HEK293 (cell line): ENCODE results near the gene OR8B8.

ENCODE experiments used
- CTCF ChIA-PET: fragments of 350-600 bp; formaldehyde crosslinking; extraction: SDS; loops from one replicate; lab custom pipeline; 2021; ENCODE audit warnings: antibody characterized with exemption; lab: Yijun Ruan, JAX
- POLR2A ChIA-PET: fragments of 300-600 bp; formaldehyde crosslinking; extraction: SDS; loops from one replicate; lab custom pipeline; 2020; ENCODE audit warnings: antibody characterized with exemption, inconsistent platforms; lab: Yijun Ruan, JAX
- H3K27ac ChIP-seq: fragments of 200-500 bp; sonication (Bioruptor generic); 2 replicates; pipeline ENCODE4 v1.5.1; 2014; ENCODE audit warnings: low read depth, low read length, control low read depth, inconsistent platforms; ENCODE audit errors: extremely low read depth
- H3K36me3 ChIP-seq, 2 experiments: fragments of 200-500 bp in 1 of 2; sonication (Bioruptor generic) in 1 of 2; 1 replicate in 1 of 2; 2 replicates in 1 of 2; pipeline ENCODE4 v1.5.1; 2014 to 2017; ENCODE audit warnings: inconsistent platforms in 2 of 2, low read length in 2 of 2; ENCODE audit not compliant: control insufficient read depth in 2 of 2, insufficient read depth in 1 of 2
- H3K4me1 ChIP-seq: fragments of 200-500 bp; sonication (Bioruptor generic); 2 replicates; pipeline ENCODE4 v1.5.1; 2014; ENCODE audit warnings: mild to moderate bottlenecking, low read length, inconsistent platforms; ENCODE audit not compliant: control insufficient read depth, insufficient read depth
- H3K4me3 ChIP-seq: 2 replicates; pipeline ENCODE4 v1.5.1; 2011; ENCODE audit warnings: low read depth, mild to moderate bottlenecking, control low read depth, low read length, moderate library complexity
- H3K9me3 ChIP-seq: fragments of 200-500 bp; sonication (Bioruptor generic); 2 replicates; pipeline ENCODE4 v1.5.1; 2014; ENCODE audit warnings: low read depth, low read length, inconsistent platforms; ENCODE audit not compliant: control insufficient read depth, insufficient read depth
- BCL11B ChIP-seq: fragments of 450-650 bp; formaldehyde crosslinking; IDR thresholded peaks from 2 replicates; pipeline ENCODE4 v1.5.1; 2016; ENCODE audit warnings: low read depth, missing biosample characterization, missing genetic modification characterization
- GLIS1 ChIP-seq: fragments of 450-650 bp; formaldehyde crosslinking; IDR thresholded peaks from 2 replicates; pipeline ENCODE4 v1.5.1; 2016; ENCODE audit warnings: missing biosample characterization, missing genetic modification characterization
- PRDM1 ChIP-seq: fragments of 450-650 bp; formaldehyde crosslinking; IDR thresholded peaks from 2 replicates; pipeline ENCODE4; 2016; ENCODE audit warnings: missing biosample characterization, missing genetic modification characterization
- SETDB1 ChIP-seq: IDR thresholded peaks from one replicate; pipeline ENCODE4 v1.6.1; 2017; ENCODE audit warnings: mild to moderate bottlenecking, low read length, moderate library complexity, mixed read lengths; ENCODE audit not compliant: insufficient read length
- ZNF121 ChIP-seq: fragments of 450-650 bp; formaldehyde crosslinking; IDR thresholded peaks from 2 replicates; pipeline ENCODE4 v1.5.1; 2016; ENCODE audit warnings: missing biosample characterization, missing genetic modification characterization
- ZNF2 ChIP-seq: fragments of 450-650 bp; formaldehyde crosslinking; IDR thresholded peaks from 2 replicates; pipeline ENCODE4 v1.5.1; 2016; ENCODE audit warnings: missing biosample characterization, missing genetic modification characterization
- ZNF221 ChIP-seq: fragments of 450-650 bp; formaldehyde crosslinking; IDR thresholded peaks from 2 replicates; pipeline ENCODE4 v1.5.1; 2017; ENCODE audit warnings: missing biosample characterization, missing genetic modification characterization, borderline replicate concordance
- ZNF350 ChIP-seq: fragments of 450-650 bp; formaldehyde crosslinking; IDR thresholded peaks from 2 replicates; pipeline ENCODE4 v1.5.0; 2017; ENCODE audit warnings: missing biosample characterization, mild to moderate bottlenecking, missing genetic modification characterization
- ZNF530 ChIP-seq: fragments of 450-650 bp; formaldehyde crosslinking; IDR thresholded peaks from 2 replicates; pipeline ENCODE4 v1.5.1; 2016; ENCODE audit warnings: low read depth, missing biosample characterization, missing genetic modification characterization
- ZNF544 ChIP-seq: fragments of 450-650 bp; formaldehyde crosslinking; IDR thresholded peaks from 2 replicates; pipeline ENCODE4 v1.5.0; 2017; ENCODE audit warnings: missing biosample characterization, missing genetic modification characterization
- ZNF585B ChIP-seq: fragments of 450-650 bp; formaldehyde crosslinking; IDR thresholded peaks from 2 replicates; pipeline ENCODE4 v1.5.1; 2016; ENCODE audit warnings: missing biosample characterization, missing genetic modification characterization
- ZNF600 ChIP-seq: fragments of 450-650 bp; formaldehyde crosslinking; IDR thresholded peaks from 2 replicates; pipeline ENCODE4 v1.5.1; 2016; ENCODE audit warnings: missing biosample characterization, missing genetic modification characterization
- ZNF623 ChIP-seq: fragments of 450-650 bp; formaldehyde crosslinking; IDR thresholded peaks from 2 replicates; pipeline ENCODE4 v1.5.1; 2016; ENCODE audit warnings: missing biosample characterization, missing genetic modification characterization
- ZNF624 ChIP-seq: fragments of 450-650 bp; formaldehyde crosslinking; IDR thresholded peaks from 2 replicates; pipeline ENCODE4 v1.5.1; 2017; ENCODE audit warnings: missing biosample characterization, missing genetic modification characterization
- ZNF677 ChIP-seq: fragments of 450-650 bp; IDR thresholded peaks from 2 replicates; pipeline ENCODE4 v1.5.0; 2018; ENCODE audit warnings: missing biosample characterization, mild to moderate bottlenecking, missing genetic modification characterization, moderate library complexity
- ZNF707 ChIP-seq: fragments of 450-650 bp; formaldehyde crosslinking; IDR thresholded peaks from 2 replicates; pipeline ENCODE4 v1.5.1; 2016; ENCODE audit warnings: missing biosample characterization, missing genetic modification characterization
- ZNF747 ChIP-seq: fragments of 450-650 bp; formaldehyde crosslinking; IDR thresholded peaks from 2 replicates; pipeline ENCODE4 v1.5.1; 2016; ENCODE audit warnings: missing biosample characterization, missing genetic modification characterization
- ZNF76 ChIP-seq: fragments of 450-650 bp; formaldehyde crosslinking; IDR thresholded peaks from 2 replicates; pipeline ENCODE4; 2016; ENCODE audit warnings: low read depth, missing biosample characterization, missing genetic modification characterization, borderline replicate concordance
- ZNF768 ChIP-seq: fragments of 450-650 bp; formaldehyde crosslinking; IDR thresholded peaks from 2 replicates; pipeline ENCODE4 v1.5.1; 2018; ENCODE audit warnings: missing biosample characterization, mild to moderate bottlenecking, missing genetic modification characterization
- ZNF776 ChIP-seq: fragments of 450-650 bp; formaldehyde crosslinking; IDR thresholded peaks from 2 replicates; pipeline ENCODE4 v1.5.0; 2017; ENCODE audit warnings: missing biosample characterization, missing genetic modification characterization, borderline replicate concordance
- TF ChIP-seq, protein P1 (sequence below): fragments of 450-650 bp; formaldehyde crosslinking; IDR thresholded peaks from 2 replicates; pipeline ENCODE4 v1.5.1; 2016; ENCODE audit warnings: missing biosample characterization, missing genetic modification characterization, low read depth
- TF ChIP-seq, protein P2 (sequence below): fragments of 450-650 bp; formaldehyde crosslinking; IDR thresholded peaks from 2 replicates; pipeline ENCODE4 v1.5.1; 2016; ENCODE audit warnings: missing biosample characterization, missing genetic modification characterization
- TF ChIP-seq, protein P3 (sequence below): fragments of 450-650 bp; formaldehyde crosslinking; IDR thresholded peaks from 2 replicates; pipeline ENCODE4 v1.5.1; 2016; ENCODE audit warnings: missing biosample characterization, missing genetic modification characterization
- TF ChIP-seq, protein P4 (sequence below): fragments of 450-650 bp; formaldehyde crosslinking; IDR thresholded peaks from 2 replicates; pipeline ENCODE4 v1.5.1; 2016; ENCODE audit warnings: missing biosample characterization, missing genetic modification characterization, low read depth
- TF ChIP-seq, protein P5 (sequence below): fragments of 450-650 bp; formaldehyde crosslinking; IDR thresholded peaks from 2 replicates; pipeline ENCODE4 v1.5.1; 2016; ENCODE audit warnings: missing biosample characterization, missing genetic modification characterization

Gene OR8B8

DNA sequence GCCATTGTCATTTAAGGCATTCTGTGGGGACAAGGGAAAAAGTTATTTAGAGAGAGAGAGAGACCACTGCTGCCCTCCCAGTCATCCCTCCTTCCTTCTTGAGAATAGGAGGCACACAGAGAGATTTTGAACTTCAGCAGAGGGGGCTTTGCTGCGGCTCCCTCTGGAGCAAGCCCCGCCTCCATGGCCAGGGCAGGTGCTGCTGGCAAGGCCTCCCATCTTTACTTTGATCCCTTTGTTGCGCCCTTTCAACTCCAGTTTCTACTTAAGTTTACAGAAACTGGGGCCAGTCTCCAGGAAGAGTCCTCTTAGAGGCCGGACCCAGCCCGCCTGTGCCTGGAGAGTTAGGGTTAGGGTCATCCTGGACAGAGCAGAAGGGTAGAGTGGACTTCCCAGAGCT, 4.4 kb downstream of the OR8B8 start:
- ChIA-PET CTCF (interaction anchor here (1.4 kb wide), 1 partner anchor 145 kb away, joined by 5 read pairs; no protein-coding TSS in a partner anchor), POLR2A (no interaction called here)
- Histone ChIP-seq H3K4me1 (no peaks in the 10 kb centered on the region), H3K27ac (no peak overlapping the region), H3K4me3 (no peak overlapping the region), H3K9me3 (no peaks in the 10 kb centered on the region), H3K36me3 (no peaks in the 10 kb centered on the region)
- TF ChIP-seq SETDB1 (no peak), ZNF76 (tag by site-specific recombination) (no peak), ZNF624 (tag by site-specific recombination) (no peak), ZNF585B (tag by site-specific recombination) (no peak), ZNF707 (no peak), GLIS1 (tag by site-specific recombination) (no peak), ZNF221 (no peak)
- TF ChIP-seq, protein P1, sequence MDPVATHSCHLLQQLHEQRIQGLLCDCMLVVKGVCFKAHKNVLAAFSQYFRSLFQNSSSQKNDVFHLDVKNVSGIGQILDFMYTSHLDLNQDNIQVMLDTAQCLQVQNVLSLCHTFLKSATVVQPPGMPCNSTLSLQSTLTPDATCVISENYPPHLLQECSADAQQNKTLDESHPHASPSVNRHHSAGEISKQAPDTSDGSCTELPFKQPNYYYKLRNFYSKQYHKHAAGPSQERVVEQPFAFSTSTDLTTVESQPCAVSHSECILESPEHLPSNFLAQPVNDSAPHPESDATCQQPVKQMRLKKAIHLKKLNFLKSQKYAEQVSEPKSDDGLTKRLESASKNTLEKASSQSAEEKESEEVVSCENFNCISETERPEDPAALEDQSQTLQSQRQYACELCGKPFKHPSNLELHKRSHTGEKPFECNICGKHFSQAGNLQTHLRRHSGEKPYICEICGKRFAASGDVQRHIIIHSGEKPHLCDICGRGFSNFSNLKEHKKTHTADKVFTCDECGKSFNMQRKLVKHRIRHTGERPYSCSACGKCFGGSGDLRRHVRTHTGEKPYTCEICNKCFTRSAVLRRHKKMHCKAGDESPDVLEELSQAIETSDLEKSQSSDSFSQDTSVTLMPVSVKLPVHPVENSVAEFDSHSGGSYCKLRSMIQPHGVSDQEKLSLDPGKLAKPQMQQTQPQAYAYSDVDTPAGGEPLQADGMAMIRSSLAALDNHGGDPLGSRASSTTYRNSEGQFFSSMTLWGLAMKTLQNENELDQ (tag by site-specific recombination): no peak
- TF ChIP-seq, protein P2, sequence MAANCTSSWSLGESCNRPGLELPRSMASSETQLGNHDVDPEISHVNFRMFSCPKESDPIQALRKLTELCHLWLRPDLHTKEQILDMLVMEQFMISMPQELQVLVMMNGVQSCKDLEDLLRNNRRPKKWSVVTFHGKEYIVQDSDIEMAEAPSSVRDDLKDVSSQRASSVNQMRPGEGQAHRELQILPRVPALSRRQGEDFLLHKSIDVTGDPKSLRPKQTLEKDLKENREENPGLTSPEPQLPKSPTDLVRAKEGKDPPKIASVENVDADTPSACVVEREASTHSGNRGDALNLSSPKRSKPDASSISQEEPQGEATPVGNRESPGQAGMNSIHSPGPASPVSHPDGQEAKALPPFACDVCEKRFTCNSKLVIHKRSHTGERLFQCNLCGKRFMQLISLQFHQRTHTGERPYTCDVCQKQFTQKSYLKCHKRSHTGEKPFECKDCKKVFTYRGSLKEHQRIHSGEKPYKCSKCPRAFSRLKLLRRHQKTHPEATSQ (tag by site-specific recombination): no peak

DNA sequence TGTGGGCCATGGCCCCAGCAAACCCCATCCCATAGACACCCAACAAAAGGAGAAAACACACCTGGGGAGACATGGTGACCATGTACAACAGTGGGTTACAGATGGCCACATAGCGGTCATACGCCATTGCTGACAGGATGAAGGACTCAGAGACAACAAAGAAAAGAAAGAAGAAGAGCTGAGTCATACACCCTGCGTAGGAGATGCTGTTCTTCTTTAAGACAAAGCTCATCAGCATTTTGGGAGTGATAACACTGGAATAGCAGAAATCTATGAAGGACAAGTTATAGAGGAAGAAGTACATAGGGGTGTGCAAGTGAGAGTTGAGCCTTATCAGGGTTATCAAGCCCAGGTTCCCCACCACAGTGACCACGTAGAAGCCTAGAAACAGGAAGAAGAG, 4.9 kb downstream of the OR8B8 start:
- no peak overlapping the region for H3K4me3 ChIP-seq

DNA sequence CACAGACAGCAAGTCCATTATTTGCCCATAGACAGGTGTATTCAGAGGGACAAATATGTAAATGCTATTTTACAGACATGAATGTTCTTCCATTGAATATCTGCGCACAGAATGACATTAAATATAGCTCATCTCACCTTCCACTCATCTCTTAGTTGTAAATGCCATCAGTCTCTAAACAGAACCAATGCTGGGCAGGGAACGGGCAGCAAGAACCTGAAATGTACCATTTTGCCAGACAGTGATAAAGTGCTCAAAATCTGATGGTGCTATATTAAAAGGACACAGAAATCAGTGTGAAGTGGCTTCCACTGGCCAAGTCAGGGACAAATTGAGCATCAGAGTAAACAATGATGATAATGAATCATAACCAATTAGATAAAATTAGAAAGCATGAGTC, 10.8 kb downstream of the OR8B8 start:
- no peaks in the 10 kb centered on the region for H3K36me3 ChIP-seq
- ChIA-PET CTCF (interaction anchor here (1.0 kb wide), 1 partner anchor 9 kb away, joined by 3 read pairs; no protein-coding TSS in a partner anchor), POLR2A (no interaction called here)
- no peak overlapping the region for H3K4me3 ChIP-seq
- no peaks in the 10 kb centered on the region for H3K9me3 ChIP-seq
- no peaks in the 10 kb centered on the region for H3K4me1 ChIP-seq
- TF ChIP-seq, protein P3, sequence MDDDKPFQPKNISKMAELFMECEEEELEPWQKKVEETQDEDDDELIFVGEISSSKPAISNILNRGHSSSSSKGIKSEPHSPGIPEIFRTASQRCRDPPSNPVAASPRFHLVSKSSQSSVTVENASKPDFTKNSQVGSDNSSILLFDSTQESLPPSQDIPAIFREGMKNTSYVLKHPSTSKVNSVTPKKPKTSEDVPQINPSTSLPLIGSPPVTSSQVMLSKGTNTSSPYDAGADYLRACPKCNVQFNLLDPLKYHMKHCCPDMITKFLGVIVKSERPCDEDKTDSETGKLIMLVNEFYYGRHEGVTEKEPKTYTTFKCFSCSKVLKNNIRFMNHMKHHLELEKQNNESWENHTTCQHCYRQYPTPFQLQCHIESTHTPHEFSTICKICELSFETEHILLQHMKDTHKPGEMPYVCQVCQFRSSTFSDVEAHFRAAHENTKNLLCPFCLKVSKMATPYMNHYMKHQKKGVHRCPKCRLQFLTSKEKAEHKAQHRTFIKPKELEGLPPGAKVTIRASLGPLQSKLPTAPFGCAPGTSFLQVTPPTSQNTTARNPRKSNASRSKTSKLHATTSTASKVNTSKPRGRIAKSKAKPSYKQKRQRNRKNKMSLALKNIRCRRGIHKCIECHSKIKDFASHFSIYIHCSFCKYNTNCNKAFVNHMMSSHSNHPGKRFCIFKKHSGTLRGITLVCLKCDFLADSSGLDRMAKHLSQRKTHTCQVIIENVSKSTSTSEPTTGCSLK (tag by site-specific recombination): no peak
- TF ChIP-seq ZNF677 (tag by site-specific recombination) (no peak), ZNF530 (tag by site-specific recombination) (no peak), BCL11B (tag by site-specific recombination) (no peak)
- no peak overlapping the region for H3K27ac ChIP-seq

More for the DNA sequence above, 4.9 kb downstream of the OR8B8 start:
- H3K36me3 ChIP-seq: no peaks in the 10 kb centered on the region
- TF ChIP-seq ZNF121 (tag by site-specific recombination) (no peak), ZNF600 (tag by site-specific recombination) (no peak), ZNF747 (tag by site-specific recombination) (no peak), ZNF2 (tag by site-specific recombination) (no peak), ZNF544 (tag by site-specific recombination) (no peak), PRDM1 (no peak), ZNF623 (tag by site-specific recombination) (no peak), ZNF350 (tag by site-specific recombination) (no peak), ZNF776 (tag by site-specific recombination) (no peak), ZNF768 (tag by site-specific recombination) (no peak)
- TF ChIP-seq, protein P4, sequence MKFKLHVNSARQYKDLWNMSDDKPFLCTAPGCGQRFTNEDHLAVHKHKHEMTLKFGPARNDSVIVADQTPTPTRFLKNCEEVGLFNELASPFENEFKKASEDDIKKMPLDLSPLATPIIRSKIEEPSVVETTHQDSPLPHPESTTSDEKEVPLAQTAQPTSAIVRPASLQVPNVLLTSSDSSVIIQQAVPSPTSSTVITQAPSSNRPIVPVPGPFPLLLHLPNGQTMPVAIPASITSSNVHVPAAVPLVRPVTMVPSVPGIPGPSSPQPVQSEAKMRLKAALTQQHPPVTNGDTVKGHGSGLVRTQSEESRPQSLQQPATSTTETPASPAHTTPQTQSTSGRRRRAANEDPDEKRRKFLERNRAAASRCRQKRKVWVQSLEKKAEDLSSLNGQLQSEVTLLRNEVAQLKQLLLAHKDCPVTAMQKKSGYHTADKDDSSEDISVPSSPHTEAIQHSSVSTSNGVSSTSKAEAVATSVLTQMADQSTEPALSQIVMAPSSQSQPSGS (tag by site-specific recombination): no peak
- TF ChIP-seq, protein P5, sequence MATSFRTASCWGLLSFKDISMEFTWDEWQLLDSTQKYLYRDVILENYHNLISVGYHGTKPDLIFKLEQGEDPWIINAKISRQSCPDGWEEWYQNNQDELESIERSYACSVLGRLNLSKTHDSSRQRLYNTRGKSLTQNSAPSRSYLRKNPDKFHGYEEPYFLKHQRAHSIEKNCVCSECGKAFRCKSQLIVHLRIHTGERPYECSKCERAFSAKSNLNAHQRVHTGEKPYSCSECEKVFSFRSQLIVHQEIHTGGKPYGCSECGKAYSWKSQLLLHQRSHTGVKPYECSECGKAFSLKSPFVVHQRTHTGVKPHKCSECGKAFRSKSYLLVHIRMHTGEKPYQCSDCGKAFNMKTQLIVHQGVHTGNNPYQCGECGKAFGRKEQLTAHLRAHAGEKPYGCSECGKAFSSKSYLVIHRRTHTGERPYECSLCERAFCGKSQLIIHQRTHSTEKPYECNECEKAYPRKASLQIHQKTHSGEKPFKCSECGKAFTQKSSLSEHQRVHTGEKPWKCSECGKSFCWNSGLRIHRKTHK (tag by site-specific recombination): no peak
- no peaks in the 10 kb centered on the region for H3K4me1 ChIP-seq
- ChIA-PET POLR2A (no interaction called here), CTCF (interaction anchor here (0.6 to 1.4 kb wide), 2 partner anchors 106 to 145 kb away, joined by 4 to 5 read pairs; no protein-coding TSS in a partner anchor)
- H3K27ac ChIP-seq: no peak overlapping the region
- H3K9me3 ChIP-seq: no peaks in the 10 kb centered on the region
